Measurements from ENCODE around the gene NT5DC4.

DNA sequence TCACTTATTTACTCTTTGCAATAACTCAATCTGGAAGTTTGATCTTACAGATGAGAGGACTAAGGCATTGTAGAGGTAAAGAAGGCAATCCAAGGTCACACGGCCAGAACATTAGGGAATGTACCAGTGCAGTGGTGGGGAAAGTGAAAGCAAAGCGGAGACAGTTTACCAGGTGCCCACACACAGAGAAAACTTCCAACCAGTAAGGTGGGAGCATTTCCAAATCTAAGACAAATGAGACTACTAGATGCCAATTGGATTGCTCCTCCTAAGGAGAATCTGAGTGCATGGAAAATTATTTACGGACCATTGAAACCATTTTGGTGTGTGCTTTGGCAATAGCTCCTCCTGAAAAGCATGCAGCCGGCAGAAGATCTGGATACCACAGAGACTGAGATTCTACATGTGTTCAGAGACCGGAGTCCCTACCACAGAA, 40.1 kb upstream of the NT5DC4 start:
- TF ChIP-seq, protein P1, sequence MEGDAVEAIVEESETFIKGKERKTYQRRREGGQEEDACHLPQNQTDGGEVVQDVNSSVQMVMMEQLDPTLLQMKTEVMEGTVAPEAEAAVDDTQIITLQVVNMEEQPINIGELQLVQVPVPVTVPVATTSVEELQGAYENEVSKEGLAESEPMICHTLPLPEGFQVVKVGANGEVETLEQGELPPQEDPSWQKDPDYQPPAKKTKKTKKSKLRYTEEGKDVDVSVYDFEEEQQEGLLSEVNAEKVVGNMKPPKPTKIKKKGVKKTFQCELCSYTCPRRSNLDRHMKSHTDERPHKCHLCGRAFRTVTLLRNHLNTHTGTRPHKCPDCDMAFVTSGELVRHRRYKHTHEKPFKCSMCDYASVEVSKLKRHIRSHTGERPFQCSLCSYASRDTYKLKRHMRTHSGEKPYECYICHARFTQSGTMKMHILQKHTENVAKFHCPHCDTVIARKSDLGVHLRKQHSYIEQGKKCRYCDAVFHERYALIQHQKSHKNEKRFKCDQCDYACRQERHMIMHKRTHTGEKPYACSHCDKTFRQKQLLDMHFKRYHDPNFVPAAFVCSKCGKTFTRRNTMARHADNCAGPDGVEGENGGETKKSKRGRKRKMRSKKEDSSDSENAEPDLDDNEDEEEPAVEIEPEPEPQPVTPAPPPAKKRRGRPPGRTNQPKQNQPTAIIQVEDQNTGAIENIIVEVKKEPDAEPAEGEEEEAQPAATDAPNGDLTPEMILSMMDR (IDR thresholded peaks at IDR 0.05; ENCODE audit: borderline replicate concordance, extremely low read depth, low read length, poor library complexity, severe bottlenecking): no peak
- no peak for TF ChIP-seq EZH2 (IDR thresholded peaks at IDR 0.05; ENCODE audit: borderline replicate concordance, low read depth, low read length, severe bottlenecking)
